H9 (cell line): Measurements from ENCODE around the gene GRM1. TPM values are rescaled to one million over a fixed set of nuclear protein-coding genes. Genes with fewer than 3 reads are reported as not detected.

ENCODE experiments used
- DNase-seq: peaks from one replicate; pipeline ENCODE4 v3.0.0-alpha.2; 2017
- H2AFZ ChIP-seq: one replicate; pipeline ENCODE4 v1.6.1; 2013; ENCODE audit warnings: mild to moderate bottlenecking, low read length, control low read depth, moderate library complexity
- H2AK5ac ChIP-seq: 2 replicates; pipeline ENCODE4 v1.6.1; 2013; ENCODE audit warnings: low read length, control low read depth, mixed read lengths; ENCODE audit not compliant: insufficient read length
- H2BK120ac ChIP-seq: one replicate; pipeline ENCODE4 v1.6.1; 2013; ENCODE audit warnings: low read depth, mild to moderate bottlenecking, low read length, control low read depth, inconsistent platforms; ENCODE audit not compliant: poor library complexity, severe bottlenecking
- H2BK12ac ChIP-seq: 2 replicates; pipeline ENCODE4 v1.6.1; 2013; ENCODE audit warnings: low read length, control low read depth, mixed read lengths, low read depth; ENCODE audit not compliant: insufficient read length
- H2BK15ac ChIP-seq: 2 replicates; pipeline ENCODE4 v1.6.1; 2013; ENCODE audit warnings: low read depth, low read length, control low read depth
- H2BK20ac ChIP-seq: one replicate; pipeline ENCODE4 v1.6.1; 2013; ENCODE audit warnings: low read depth, mild to moderate bottlenecking, low read length, control low read depth, inconsistent platforms; ENCODE audit not compliant: poor library complexity, severe bottlenecking
- H2BK5ac ChIP-seq: 2 replicates; pipeline ENCODE4 v1.6.1; 2013; ENCODE audit warnings: low read length, control low read depth, mixed read lengths; ENCODE audit not compliant: insufficient read length
- H3K14ac ChIP-seq: 2 replicates; pipeline ENCODE4 v1.6.1; 2013; ENCODE audit warnings: low read length, control low read depth; ENCODE audit not compliant: insufficient read depth
- H3K18ac ChIP-seq: 2 replicates; pipeline ENCODE4 v1.6.1; 2013; ENCODE audit warnings: low read depth, mild to moderate bottlenecking, mixed read lengths, low read length, control low read depth; ENCODE audit not compliant: insufficient read length
- H3K23ac ChIP-seq: 2 replicates; pipeline ENCODE4 v1.6.1; 2013; ENCODE audit warnings: low read length, control low read depth, mixed read lengths, low read depth; ENCODE audit not compliant: insufficient read length
- H3K23me2 ChIP-seq: 2 replicates; pipeline ENCODE4 v1.6.1; 2013; ENCODE audit warnings: low read depth, mild to moderate bottlenecking, mixed read lengths, low read length, control low read depth; ENCODE audit not compliant: insufficient read length, poor library complexity, severe bottlenecking
- H3K27ac ChIP-seq: 2 replicates; pipeline ENCODE4 v1.5.1; 2013; ENCODE audit warnings: low read length, control low read depth, mixed read lengths, low read depth; ENCODE audit not compliant: insufficient read length
- H3K27me3 ChIP-seq: 2 replicates; pipeline ENCODE4 v1.6.1; 2013; ENCODE audit warnings: low read length, control low read depth, inconsistent platforms; ENCODE audit not compliant: insufficient read depth
- H3K4ac ChIP-seq: 2 replicates; pipeline ENCODE4 v1.6.1; 2013; ENCODE audit warnings: low read depth, mild to moderate bottlenecking, control low read depth, inconsistent platforms, low read length, moderate library complexity
- H3K4me1 ChIP-seq: 2 replicates; pipeline ENCODE4 v1.6.1; 2013; ENCODE audit warnings: low read length, control low read depth, inconsistent platforms; ENCODE audit not compliant: insufficient read depth
- H3K4me2 ChIP-seq: 2 replicates; pipeline ENCODE4 v1.6.1; 2013; ENCODE audit warnings: low read length, control low read depth, mixed read lengths; ENCODE audit not compliant: insufficient read length, insufficient read depth
- H3K56ac ChIP-seq: 2 replicates; pipeline ENCODE4 v1.6.1; 2013; ENCODE audit warnings: low read depth, mild to moderate bottlenecking, mixed read lengths, low read length, control low read depth; ENCODE audit not compliant: insufficient read length
- H3K79me1 ChIP-seq: 2 replicates; pipeline ENCODE4 v1.6.1; 2013; ENCODE audit warnings: low read depth, mild to moderate bottlenecking, moderate library complexity, low read length, control low read depth, inconsistent platforms; ENCODE audit not compliant: insufficient read depth, poor library complexity, severe bottlenecking
- H3K79me2 ChIP-seq: 2 replicates; pipeline ENCODE4 v1.6.1; 2013; ENCODE audit warnings: low read length, control low read depth, inconsistent platforms; ENCODE audit not compliant: insufficient read depth
- H3K9ac ChIP-seq: 2 replicates; pipeline ENCODE4 v1.6.1; 2013; ENCODE audit warnings: low read length, control low read depth, mixed read lengths; ENCODE audit not compliant: insufficient read length; ENCODE audit errors: extremely low read depth
- H3K9me3 ChIP-seq: one replicate; pipeline ENCODE4 v1.6.1; 2013; ENCODE audit warnings: low read depth, low read length, inconsistent platforms; ENCODE audit not compliant: control insufficient read depth
- H3T11ph ChIP-seq: one replicate; pipeline ENCODE4 v1.6.1; 2013; ENCODE audit warnings: mild to moderate bottlenecking, low read length, control low read depth, inconsistent platforms
- H4K20me1 ChIP-seq: one replicate; pipeline ENCODE4 v1.6.1; 2013; ENCODE audit not compliant: control insufficient read depth, insufficient read length, insufficient read depth
- H4K5ac ChIP-seq: 2 replicates; pipeline ENCODE4 v1.6.1; 2013; ENCODE audit warnings: low read depth, mild to moderate bottlenecking, mixed read lengths, low read length, control low read depth; ENCODE audit not compliant: insufficient read length
- H4K8ac ChIP-seq: replicated peaks from 2 replicates; pipeline ENCODE4 v1.6.1; 2013; ENCODE audit warnings: low read length, control low read depth, mixed read lengths, low read depth; ENCODE audit not compliant: insufficient read length
- H4K91ac ChIP-seq: 2 replicates; pipeline ENCODE4 v1.6.1; 2013; ENCODE audit warnings: low read depth, mild to moderate bottlenecking, moderate library complexity, mixed read lengths, low read length, control low read depth; ENCODE audit not compliant: insufficient read length
- H3K27ac Mint-ChIP-seq, 3 experiments: 2 replicates in 2 of 3; 3 replicates in 1 of 3; pipeline ENCODE4 v1.8.0; 2020 to 2021; ENCODE audit warnings: mixed read lengths in 3 of 3, mild to moderate bottlenecking in 1 of 3, moderate library complexity in 1 of 3
- H3K27me3 Mint-ChIP-seq: 2 replicates; pipeline ENCODE4 v1.8.0; 2021; ENCODE audit warnings: low read depth, mild to moderate bottlenecking, moderate library complexity, mixed read lengths
- H3K36me3 Mint-ChIP-seq, 3 experiments: 2 replicates in 2 of 3; 3 replicates in 1 of 3; pipeline ENCODE4 v1.8.0; 2020 to 2021; ENCODE audit warnings: low read depth in 3 of 3, mixed read lengths in 3 of 3; ENCODE audit not compliant: insufficient read depth in 1 of 3
- H3K4me1 Mint-ChIP-seq, 2 experiments: 2 replicates each; pipeline ENCODE4 v1.8.0; 2020; ENCODE audit warnings: mixed read lengths in 2 of 2
- H3K4me3 Mint-ChIP-seq, 2 experiments: 2 replicates in 1 of 2; 3 replicates in 1 of 2; pipeline ENCODE4 v1.8.0; 2020 to 2021; ENCODE audit warnings: mild to moderate bottlenecking in 2 of 2, mixed read lengths in 2 of 2, moderate library complexity in 1 of 2
- H3K9me3 Mint-ChIP-seq, 2 experiments: 2 replicates in 1 of 2; 3 replicates in 1 of 2; pipeline ENCODE4 v1.8.0; 2020; ENCODE audit warnings: mild to moderate bottlenecking in 2 of 2, mixed read lengths in 2 of 2, moderate library complexity in 1 of 2
- WGBS: extraction: QIAGEN DNeasy Blood & Tissue Kit; methylation state at CpG from one replicate; pipeline ENCODE4 v1.1.7; 2013; ENCODE audit warnings: missing lambda C conversion rate, low lambda C conversion rate, mixed read lengths; ENCODE audit not compliant: insufficient read length; ENCODE audit errors: extremely low coverage; 5-methylcytosine and 5-hydroxymethylcytosine counted together
- total RNA-seq: library from RNA; stranded (reverse); gene quantifications from 2 replicates; pipeline ENCODE4 v1.2.1, GENCODE V29; 2021
- TF ChIP-seq, protein P1 (sequence below): fragments of 200-600 bp; sonication (generic); conservative IDR thresholded peaks from 3 replicates; pipeline ENCODE4 v1.8.0; 2021; ENCODE audit warnings: antibody characterized with exemption, mild to moderate bottlenecking

The GRM1 gene
- total RNA-seq, 1 experiment from 2014 or later, result 0.39 TPM

DNA sequence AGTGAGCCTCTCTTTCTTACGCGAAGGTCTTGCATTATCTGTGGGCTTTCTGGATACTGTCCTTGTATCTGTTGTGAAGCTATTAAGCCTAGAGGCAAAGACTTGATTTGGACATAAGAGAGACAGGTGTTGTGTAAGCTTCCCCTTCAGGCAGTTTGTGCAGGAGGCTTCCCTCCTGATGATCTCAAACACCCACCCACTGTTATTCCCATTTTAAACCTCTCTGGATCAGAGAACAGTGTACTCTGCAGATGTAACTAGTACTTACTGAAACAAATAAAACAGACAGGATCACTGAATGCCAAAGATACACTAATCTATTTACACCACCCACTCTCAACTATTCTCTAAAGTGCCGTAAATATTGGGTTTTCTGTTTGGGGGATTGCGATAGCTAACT is 401.0 kb downstream of the GRM1 start:
- no CpG with 5 or more reads among the region's 4 CpGs for WGBS
- H3K9me3 Mint-ChIP-seq, result no peaks in the 10 kb centered on the region; a peak in 1 of 5 replicates

More for the DNA sequence above, 401.0 kb downstream of the GRM1 start:
- H3K4ac ChIP-seq, result no peak overlapping the region
- H2BK120ac ChIP-seq, result no peak overlapping the region
- H3K9me3 ChIP-seq, result no peaks in the 10 kb centered on the region
- no peak overlapping the region for H3K27ac ChIP-seq
- H2BK5ac ChIP-seq, result no peak overlapping the region
- no peak overlapping the region for H3K23ac ChIP-seq
- H2AK5ac ChIP-seq, result no peak overlapping the region
- H2AFZ ChIP-seq, result no peak overlapping the region
- no peak overlapping the region for H3K56ac ChIP-seq
- no peak overlapping the region for H3K4me2 ChIP-seq
- no peak overlapping the region for H3K18ac ChIP-seq
- no peaks in the 10 kb centered on the region; the same call in 1 of the 2 replicates for H3K27me3 ChIP-seq
- peaks cover 8% of the 10 kb centered on the region for H3K23me2 ChIP-seq
- no peak overlapping the region for H3K9ac ChIP-seq
- no peak overlapping the region for H3T11ph ChIP-seq
- no peaks in the 10 kb centered on the region for H3K79me2 ChIP-seq
- H2BK15ac ChIP-seq, result no peak overlapping the region
- Mint-ChIP-seq H3K4me1 (peaks cover 13 to 14% of the 10 kb centered on the region in 2 experiments), H3K4me3 (no peak overlapping the region), H3K36me3 (no peaks in the 10 kb centered on the region; a peak in 1 of 7 replicates), H3K27me3 (peaks cover 19% of the 10 kb centered on the region), H3K27ac (peak overlapping the region; percentile 24 to 59 (median 31); a peak in 3 of 7 replicates)
- H4K8ac ChIP-seq, result no peak overlapping the region
- H3K4me1 ChIP-seq, result no peaks in the 10 kb centered on the region
- no peak overlapping the region for H3K14ac ChIP-seq
- H2BK12ac ChIP-seq, result no peak overlapping the region
- no peak overlapping the region for H4K91ac ChIP-seq
- TF ChIP-seq, protein P1, sequence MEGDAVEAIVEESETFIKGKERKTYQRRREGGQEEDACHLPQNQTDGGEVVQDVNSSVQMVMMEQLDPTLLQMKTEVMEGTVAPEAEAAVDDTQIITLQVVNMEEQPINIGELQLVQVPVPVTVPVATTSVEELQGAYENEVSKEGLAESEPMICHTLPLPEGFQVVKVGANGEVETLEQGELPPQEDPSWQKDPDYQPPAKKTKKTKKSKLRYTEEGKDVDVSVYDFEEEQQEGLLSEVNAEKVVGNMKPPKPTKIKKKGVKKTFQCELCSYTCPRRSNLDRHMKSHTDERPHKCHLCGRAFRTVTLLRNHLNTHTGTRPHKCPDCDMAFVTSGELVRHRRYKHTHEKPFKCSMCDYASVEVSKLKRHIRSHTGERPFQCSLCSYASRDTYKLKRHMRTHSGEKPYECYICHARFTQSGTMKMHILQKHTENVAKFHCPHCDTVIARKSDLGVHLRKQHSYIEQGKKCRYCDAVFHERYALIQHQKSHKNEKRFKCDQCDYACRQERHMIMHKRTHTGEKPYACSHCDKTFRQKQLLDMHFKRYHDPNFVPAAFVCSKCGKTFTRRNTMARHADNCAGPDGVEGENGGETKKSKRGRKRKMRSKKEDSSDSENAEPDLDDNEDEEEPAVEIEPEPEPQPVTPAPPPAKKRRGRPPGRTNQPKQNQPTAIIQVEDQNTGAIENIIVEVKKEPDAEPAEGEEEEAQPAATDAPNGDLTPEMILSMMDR, result no peak
- DNase-seq, result no peak
- H4K5ac ChIP-seq, result no peak overlapping the region
- H2BK20ac ChIP-seq, result no peak overlapping the region
- no peaks in the 10 kb centered on the region for H4K20me1 ChIP-seq
- no peaks in the 10 kb centered on the region for H3K79me1 ChIP-seq
